Suprapubic skin (tissue), 4 donors: Measurements from ENCODE around the gene TIMM44. TPM values are rescaled to one million over a fixed set of nuclear protein-coding genes. Genes with fewer than 3 reads are reported as not detected.

Experiments used
- DNase-seq, 2 donors: peaks; one replicate each; pipeline ENCODE4 v3.0.0-alpha.2; 2019; ENCODE audit warnings: low spot score in 2 of 2
- H3K27ac ChIP-seq: fragments of 200-600 bp; sonication (generic); one replicate; pipeline ENCODE4 v1.5.1; 2019
- H3K27me3 ChIP-seq: fragments of 200-600 bp; sonication (generic); one replicate; pipeline ENCODE4 v1.5.1; 2019
- H3K36me3 ChIP-seq: fragments of 200-600 bp; sonication (generic); one replicate; pipeline ENCODE4 v1.5.1; 2019
- H3K4me1 ChIP-seq: fragments of 200-600 bp; sonication (generic); one replicate; pipeline ENCODE4 v1.5.1; 2019
- H3K4me3 ChIP-seq: fragments of 200-600 bp; sonication (generic); one replicate; pipeline ENCODE4 v1.5.1; 2019; ENCODE audit warnings: mild to moderate bottlenecking
- H3K9me3 ChIP-seq: fragments of 200-600 bp; sonication (generic); one replicate; pipeline ENCODE4 v1.5.1; 2019
- CTCF ChIP-seq, 2 donors: fragments of 200-600 bp in 1 of 2; fragments of 450-650 bp in 1 of 2; sonication (generic) in 1 of 2; IDR thresholded peaks; one replicate each; pipeline ENCODE4 v1.5.1; 2016 to 2019; ENCODE audit warnings: antibody characterized with exemption in 2 of 2, mild to moderate bottlenecking in 1 of 2, moderate library complexity in 1 of 2
- EP300 ChIP-seq: sonication (generic); formaldehyde crosslinking; IDR thresholded peaks from one replicate; pipeline ENCODE4 v1.6.1; 2017; ENCODE audit warnings: antibody characterized with exemption
- POLR2A ChIP-seq, 2 donors: fragments of 450-650 bp; IDR thresholded peaks; one replicate each; pipeline ENCODE4 v1.6.1; 2017; ENCODE audit warnings: antibody characterized with exemption in 2 of 2, mild to moderate bottlenecking in 2 of 2, moderate library complexity in 2 of 2
- POLR2AphosphoS5 ChIP-seq, 3 donors: sonication (generic); formaldehyde crosslinking; IDR thresholded peaks; one replicate each; pipeline ENCODE4 v1.6.1; 2017; ENCODE audit warnings: antibody characterized with exemption in 3 of 3
- WGBS: methylation state at CpG from one replicate; pipeline ENCODE4 v1.1.5; 2018; 5-methylcytosine and 5-hydroxymethylcytosine counted together
- total RNA-seq, 4 donors: library from RNA; depleted of rRNA; stranded (reverse); fragments of >200 nt; gene quantifications; one replicate each; pipeline ENCODE4 v1.1.0, GENCODE V29; 2016

Gene TIMM44
- total RNA-seq, 4 donors from 2014 or later, result 34.6 to 85.1 (median 54.5) TPM

- Histone ChIP-seq H3K9me3 (no peaks in the 10 kb centered on the region), H3K36me3 (peaks cover 89% of the 10 kb centered on the region), H3K4me3 (no peak overlapping the region), H3K27ac (no peak overlapping the region), H3K4me1 (no peaks in the 10 kb centered on the region), H3K27me3 (no peaks in the 10 kb centered on the region)
- WGBS, result 92% methylated on average over 11 of the region's 11 CpGs
- no peak for TF ChIP-seq EP300
- no peak for TF ChIP-seq POLR2A (IDR thresholded peaks at IDR 0.05)
- no peak for TF ChIP-seq CTCF (IDR thresholded peaks at IDR 0.05)
- no peak for DNase-seq
Measured at GRCh38 chr19:7969555-7969939, 26.1 kb upstream of the TIMM44 start.

GRCh38 chr19:7968796-7969554 is 25.5 kb upstream of the TIMM44 start:
- no peak overlapping the region for H3K27ac ChIP-seq
- H3K27me3 ChIP-seq, result no peaks in the 10 kb centered on the region
- WGBS, result 84% methylated on average over 17 of the region's 20 CpGs
- no peak for DNase-seq
- TF ChIP-seq EP300 (no peak), POLR2A (IDR thresholded peaks at IDR 0.05) (no peak), CTCF (IDR thresholded peaks at IDR 0.05) (no peak), POLR2AphosphoS5 (IDR thresholded peaks at IDR 0.05) (no peak)
- no peaks in the 10 kb centered on the region for H3K9me3 ChIP-seq
- H3K4me1 ChIP-seq, result no peaks in the 10 kb centered on the region
- H3K4me3 ChIP-seq, result no peak overlapping the region
- peaks cover 89% of the 10 kb centered on the region for H3K36me3 ChIP-seq

- H3K36me3 ChIP-seq, result peaks cover 89% of the 10 kb centered on the region
- no peak overlapping the region for H3K27ac ChIP-seq
- DNase-seq, result no peak
- TF ChIP-seq POLR2A (IDR thresholded peaks at IDR 0.05), result no peak
- no peak for TF ChIP-seq CTCF (IDR thresholded peaks at IDR 0.05)
- TF ChIP-seq POLR2AphosphoS5 (IDR thresholded peaks at IDR 0.05), result no peak
- no peak for TF ChIP-seq EP300
- H3K27me3 ChIP-seq, result no peaks in the 10 kb centered on the region
- H3K9me3 ChIP-seq, result no peaks in the 10 kb centered on the region
- 87% methylated on average over 10 of the region's 15 CpGs for WGBS
- H3K4me3 ChIP-seq, result no peak overlapping the region
- no peaks in the 10 kb centered on the region for H3K4me1 ChIP-seq
Measured at GRCh38 chr19:7968008-7968795, 24.7 kb upstream of the TIMM44 start.

GRCh38 chr19:7965921-7966665 is 22.6 kb upstream of the TIMM44 start:
- TF ChIP-seq EP300, result no peak
- TF ChIP-seq POLR2A (IDR thresholded peaks at IDR 0.05), result no peak
- no peak for TF ChIP-seq CTCF (IDR thresholded peaks at IDR 0.05)
- TF ChIP-seq POLR2AphosphoS5 (IDR thresholded peaks at IDR 0.05), result no peak
- DNase-seq, result no peak
- Histone ChIP-seq H3K27ac (no peak overlapping the region), H3K4me1 (no peaks in the 10 kb centered on the region), H3K36me3 (peaks cover 90% of the 10 kb centered on the region), H3K4me3 (no peak overlapping the region), H3K9me3 (no peaks in the 10 kb centered on the region), H3K27me3 (no peaks in the 10 kb centered on the region)
- 87% methylated on average over 12 of the region's 12 CpGs for WGBS
